Ishikawa (cell line): ENCODE results near the gene TMEM175.

Source experiments
- CEBPB ChIP-seq: IDR thresholded peaks from 2 replicates; pipeline ENCODE4 v1.6.1; 2012
- CREB1 ChIP-seq: IDR thresholded peaks from 2 replicates; pipeline ENCODE4 v1.6.1; 2012; ENCODE audit warnings: low read depth
- EGR1 ChIP-seq: IDR thresholded peaks from 2 replicates; pipeline ENCODE4 v1.6.1; 2012
- EP300 ChIP-seq: IDR thresholded peaks from 2 replicates; pipeline ENCODE4 v1.6.1; 2012; ENCODE audit warnings: borderline replicate concordance
- FOXM1 ChIP-seq: IDR thresholded peaks from 2 replicates; pipeline ENCODE4 v1.6.1; 2012; ENCODE audit warnings: low read depth, borderline replicate concordance
- MAX ChIP-seq: IDR thresholded peaks from 2 replicates; pipeline ENCODE4 v1.6.1; 2012
- NFIC ChIP-seq: IDR thresholded peaks from 2 replicates; pipeline ENCODE4 v1.6.1; 2012
- RAD21 ChIP-seq: IDR thresholded peaks from 2 replicates; pipeline ENCODE4 v1.6.1; 2012; ENCODE audit warnings: low read depth
- REST ChIP-seq: IDR thresholded peaks from 2 replicates; pipeline ENCODE4 v1.6.1; 2012; ENCODE audit warnings: low read depth, mild to moderate bottlenecking
- TAF1 ChIP-seq: IDR thresholded peaks from 2 replicates; pipeline ENCODE4 v1.6.1; 2012; ENCODE audit warnings: low read depth, mild to moderate bottlenecking
- TCF12 ChIP-seq: IDR thresholded peaks from 2 replicates; pipeline ENCODE4 v1.6.1; 2012; ENCODE audit warnings: low read depth
- TEAD4 ChIP-seq: IDR thresholded peaks from 2 replicates; pipeline ENCODE4 v1.6.1; 2012
- USF1 ChIP-seq: IDR thresholded peaks from 2 replicates; pipeline ENCODE4 v1.6.1; 2012
- YY1 ChIP-seq: IDR thresholded peaks from 2 replicates; pipeline ENCODE4 v1.6.1; 2012; ENCODE audit warnings: low read depth
- ZBTB7A ChIP-seq: IDR thresholded peaks from 2 replicates; pipeline ENCODE4 v1.6.1; 2012; ENCODE audit warnings: low read depth

The TMEM175 gene

GRCh38 chr4:948101-948935 lies 16.1 kb downstream of the TMEM175 start:
- TF ChIP-seq FOXM1 (no peak), USF1 (no peak), NFIC (no peak), RAD21 (no peak), TEAD4 (no peak), ZBTB7A (no peak), EP300 (no peak), REST (no peak), EGR1 (no peak), YY1 (no peak), CEBPB (no peak), TCF12 (no peak), TAF1 (no peak), CREB1 (no peak), MAX (no peak)

GRCh38 chr4:948936-949300 lies 16.7 kb downstream of the TMEM175 start:
- TF ChIP-seq REST (no peak), CREB1 (no peak), RAD21 (no peak), ZBTB7A (no peak), TCF12 (no peak), EGR1 (no peak), YY1 (no peak), TAF1 (no peak), USF1 (no peak), TEAD4 (no peak)

- TF ChIP-seq CREB1 (no peak), NFIC (no peak)
Measured at GRCh38 chr4:949656-950055, 17.4 kb downstream of the TMEM175 start.

- TF ChIP-seq REST (no peak), EGR1 (no peak), TCF12 (no peak), CREB1 (no peak), ZBTB7A (no peak), EP300 (no peak), USF1 (no peak), CEBPB (no peak), RAD21 (no peak)
Measured at GRCh38 chr4:950136-951020, 18.1 kb downstream of the TMEM175 start.
